SH-SY5Y (cell line): ENCODE results near the gene ASB6.

Experiments used
- GATA2 ChIP-seq: IDR thresholded peaks from 2 replicates; pipeline ENCODE4 v1.6.1; 2011; ENCODE audit warnings: mild to moderate bottlenecking, low read depth, low read length
- GATA3 ChIP-seq: IDR thresholded peaks from 2 replicates; pipeline ENCODE4 v1.6.1; 2011; ENCODE audit warnings: low read depth, mild to moderate bottlenecking, low read length, moderate library complexity

DNA sequence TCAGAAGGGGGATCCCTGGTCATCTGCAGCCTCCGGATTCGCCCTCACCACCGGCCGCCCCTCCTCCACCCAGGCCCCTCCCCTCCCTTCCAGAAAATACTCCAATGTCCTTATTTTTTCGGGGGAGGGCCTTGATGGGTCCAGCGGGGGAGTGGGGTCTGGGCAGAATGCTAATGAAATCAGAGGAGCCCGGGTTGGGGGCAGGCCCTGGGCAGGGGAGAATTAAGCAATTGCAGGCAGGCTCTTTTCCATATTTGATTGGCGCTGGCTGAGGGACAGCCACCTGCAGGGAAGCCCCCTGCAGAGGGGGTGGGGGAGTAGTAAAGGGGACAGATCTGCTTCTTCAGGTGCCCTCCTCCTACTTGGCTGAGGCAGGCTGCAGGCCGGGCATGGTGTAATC, 44.8 kb upstream of the ASB6 start:
- no peak for TF ChIP-seq GATA2
- no peak for TF ChIP-seq GATA3
